ENCODE results near the gene MAD1L1. TPM values are rescaled to one million over a fixed set of nuclear protein-coding genes. Genes with fewer than 3 reads are reported as not detected.

Gene MAD1L1
- total RNA-seq, 4 donors from 2014 or later = 21.0 to 49.7 (median 29.8) TPM

GRCh38 chr7:2043316-2044039 is 189.3 kb downstream of the MAD1L1 start:
- TF ChIP-seq CTCF (IDR thresholded peaks at IDR 0.05; ENCODE audit: low read depth) = no peak

- TF ChIP-seq CTCF (IDR thresholded peaks at IDR 0.05; ENCODE audit: low read depth) = no peak
These were observed 190.1 kb downstream of the MAD1L1 start for GRCh38 chr7:2042650-2043049.

- TF ChIP-seq CTCF (IDR thresholded peaks at IDR 0.05; ENCODE audit: low read depth) = no peak
These were observed 191.0 kb downstream of the MAD1L1 start for GRCh38 chr7:2041496-2042367.

- no peak for TF ChIP-seq CTCF (IDR thresholded peaks at IDR 0.05; ENCODE audit: low read depth)
These were observed 191.9 kb downstream of the MAD1L1 start for GRCh38 chr7:2040893-2041270.

GRCh38 chr7:2040201-2040892 is 192.4 kb downstream of the MAD1L1 start:
- no peak for TF ChIP-seq CTCF (IDR thresholded peaks at IDR 0.05; ENCODE audit: low read depth)

GRCh38 chr7:2038931-2039728 is 193.6 kb downstream of the MAD1L1 start:
- TF ChIP-seq CTCF (IDR thresholded peaks at IDR 0.05; ENCODE audit: low read depth) = no peak
